Activated CD4-positive, CD25-positive, alpha-beta regulatory T cell treated with anti-CD3 and anti-CD28 coated beads, Interleukin-2, amount 50 U/mL, for 72 hours (primary cell): ENCODE measurements around the gene ABCA5.

Source experiments
- DNase-seq: peaks from one replicate; pipeline ENCODE4 v3.0.0; 2021

ABCA5 gene

GRCh38 chr17:69327060-69327831 is at the start of gene ABCA5:
TSS of gene ABCA5 (minus strand) at chr17:69327133. CDS start at chr17:69314415, 12,718 bp downstream.
- peak; percentile 85 for DNase-seq

GRCh38 chr17:69375229-69375628 is 48.3 kb upstream of the ABCA5 start:
- no peak for DNase-seq

GRCh38 chr17:69373069-69373468 is 46.1 kb upstream of the ABCA5 start:
- DNase-seq: no peak

- no peak for DNase-seq
These were observed 40.4 kb upstream of the ABCA5 start for GRCh38 chr17:69367298-69367697.

GRCh38 chr17:69363488-69364210 is 36.7 kb upstream of the ABCA5 start:
- DNase-seq: no peak

- DNase-seq: no peak
These were observed 34.2 kb upstream of the ABCA5 start for GRCh38 chr17:69361156-69361555.

- DNase-seq: no peak
These were observed 32.0 kb upstream of the ABCA5 start for GRCh38 chr17:69358688-69359596.

- DNase-seq: no peak
These were observed 30.8 kb upstream of the ABCA5 start for GRCh38 chr17:69357701-69358100.

GRCh38 chr17:69356625-69357024 is 29.7 kb upstream of the ABCA5 start:
- no peak for DNase-seq

- DNase-seq: no peak
These were observed 24.0 kb upstream of the ABCA5 start for GRCh38 chr17:69350911-69351310.

GRCh38 chr17:69348429-69348828 is 21.5 kb upstream of the ABCA5 start:
- DNase-seq: no peak

GRCh38 chr17:69346766-69347165 is 19.8 kb upstream of the ABCA5 start:
- DNase-seq: no peak

- no peak for DNase-seq
These were observed 18.0 kb upstream of the ABCA5 start for GRCh38 chr17:69344939-69345338.

GRCh38 chr17:69342896-69343644 is 16.1 kb upstream of the ABCA5 start:
- no peak for DNase-seq

- no peak for DNase-seq
These were observed 13.0 kb upstream of the ABCA5 start for GRCh38 chr17:69339937-69340336.

- DNase-seq: no peak
These were observed 10.1 kb upstream of the ABCA5 start for GRCh38 chr17:69336996-69337395.

- DNase-seq: no peak
These were observed 9.6 kb upstream of the ABCA5 start for GRCh38 chr17:69336580-69336979.

GRCh38 chr17:69335058-69335457 is 8.1 kb upstream of the ABCA5 start:
- no peak for DNase-seq

- no peak for DNase-seq
These were observed 6.6 kb upstream of the ABCA5 start for GRCh38 chr17:69333561-69333960.

GRCh38 chr17:69331756-69332155 is 4.8 kb upstream of the ABCA5 start:
- DNase-seq: no peak

- DNase-seq: peak; percentile 30
These were observed 415 bp downstream of the ABCA5 start for GRCh38 chr17:69326377-69327059.
